Measurements from ENCODE around the gene HK1.

Gene HK1

GRCh38 chr10:69411476-69411875 is 133.2 kb downstream of the HK1 start:
- ChIA-PET POLR2A (no interaction called here), CTCF (interaction anchor here (0.6 to 2.1 kb wide), 5 partner anchors 18 to 175 kb away, joined by 3 to 9 read pairs (median 4); no protein-coding TSS in a partner anchor)
- TF ChIP-seq ZNF600 (tag by site-specific recombination; IDR thresholded peaks at IDR 0.05) (0 out of 2 replicates have a peak, but pooled peaks have one; percentile 10), ZNF280D (tag by site-specific recombination; IDR thresholded peaks at IDR 0.05) (no peak)
- Histone ChIP-seq H3K4me1 (ENCODE audit: control insufficient read depth, insufficient read depth, low read length) (no peaks in the 10 kb centered on the region; the same call in 1 of the 2 replicates), H3K9me3 (ENCODE audit: control insufficient read depth, insufficient read depth, low read depth, low read length) (no peaks in the 10 kb centered on the region), H3K4me3 (ENCODE audit: low read depth, low read length) (no peak overlapping the region), H3K36me3 (ENCODE audit: control insufficient read depth in 2 of 2, insufficient read depth in 1 of 2, low read length in 2 of 2) (no peaks in the 10 kb centered on the region), H3K27ac (ENCODE audit: extremely low read depth, low read depth, low read length) (no peak overlapping the region)

DNA sequence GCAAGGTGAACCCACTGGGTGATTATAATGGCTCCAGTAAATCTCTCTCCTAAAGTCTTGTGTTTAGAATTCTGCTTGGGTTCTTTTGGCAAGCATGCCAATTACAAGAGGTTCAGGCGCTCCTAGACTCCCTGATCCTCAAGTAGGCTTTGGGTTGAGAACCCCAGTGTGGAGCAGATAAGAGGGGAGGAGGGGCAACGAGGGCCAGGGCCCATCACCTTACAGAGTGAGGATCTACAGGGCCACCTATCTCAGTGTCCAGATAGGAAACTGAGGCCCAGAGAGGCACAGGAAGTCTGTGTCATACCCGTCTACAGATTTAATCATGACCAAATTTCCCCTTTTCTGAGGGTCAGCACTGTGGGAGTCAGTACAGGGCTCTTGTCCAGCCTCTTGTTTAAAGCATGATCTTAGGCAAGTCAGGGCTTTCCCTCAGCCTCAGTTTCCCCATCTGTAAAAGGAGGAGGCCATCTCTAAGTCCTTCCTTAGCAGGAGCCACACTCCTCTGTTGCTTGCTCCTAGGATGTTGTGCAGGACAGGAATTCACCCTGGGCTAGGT is 134.0 kb downstream of the HK1 start:
- CTCF ChIA-PET: interaction anchor here (0.6 to 2.1 kb wide), 6 partner anchors 35 to 200 kb away, joined by 3 to 9 read pairs (median 4); no protein-coding TSS in a partner anchor
- no peaks in the 10 kb centered on the region; the same call in 1 of the 2 replicates for H3K4me1 ChIP-seq (ENCODE audit: control insufficient read depth, insufficient read depth, low read length)
- H3K4me3 ChIP-seq (ENCODE audit: low read depth, low read length): no peak overlapping the region
- POLR2A ChIA-PET: no interaction called here
- H3K9me3 ChIP-seq (ENCODE audit: control insufficient read depth, insufficient read depth, low read depth, low read length): no peaks in the 10 kb centered on the region
- no peak for TF ChIP-seq ZNF223 (tag by site-specific recombination; IDR thresholded peaks at IDR 0.05)
- TF ChIP-seq, protein P1, sequence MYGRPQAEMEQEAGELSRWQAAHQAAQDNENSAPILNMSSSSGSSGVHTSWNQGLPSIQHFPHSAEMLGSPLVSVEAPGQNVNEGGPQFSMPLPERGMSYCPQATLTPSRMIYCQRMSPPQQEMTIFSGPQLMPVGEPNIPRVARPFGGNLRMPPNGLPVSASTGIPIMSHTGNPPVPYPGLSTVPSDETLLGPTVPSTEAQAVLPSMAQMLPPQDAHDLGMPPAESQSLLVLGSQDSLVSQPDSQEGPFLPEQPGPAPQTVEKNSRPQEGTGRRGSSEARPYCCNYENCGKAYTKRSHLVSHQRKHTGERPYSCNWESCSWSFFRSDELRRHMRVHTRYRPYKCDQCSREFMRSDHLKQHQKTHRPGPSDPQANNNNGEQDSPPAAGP (tag by site-specific recombination; IDR thresholded peaks at IDR 0.05): no peak
- TF ChIP-seq IKZF3 (tag by site-specific recombination; IDR thresholded peaks at IDR 0.05): no peak
- TF ChIP-seq ZEB2 (tag by site-specific recombination; IDR thresholded peaks at IDR 0.05): no peak
- no peak for TF ChIP-seq HOXD13 (CRISPR knock-in tag; IDR thresholded peaks at IDR 0.05; ENCODE audit: borderline replicate concordance)
- no peak for TF ChIP-seq ZFP37 (tag by site-specific recombination; IDR thresholded peaks at IDR 0.05)
- no peak for TF ChIP-seq ZNF529 (tag by site-specific recombination; IDR thresholded peaks at IDR 0.05; ENCODE audit: insufficient replicate concordance)
- no peak for TF ChIP-seq ZNF768 (tag by site-specific recombination; IDR thresholded peaks at IDR 0.05)
- no peak for TF ChIP-seq ZNF558 (tag by site-specific recombination; IDR thresholded peaks at IDR 0.05)
- TF ChIP-seq, protein P2, sequence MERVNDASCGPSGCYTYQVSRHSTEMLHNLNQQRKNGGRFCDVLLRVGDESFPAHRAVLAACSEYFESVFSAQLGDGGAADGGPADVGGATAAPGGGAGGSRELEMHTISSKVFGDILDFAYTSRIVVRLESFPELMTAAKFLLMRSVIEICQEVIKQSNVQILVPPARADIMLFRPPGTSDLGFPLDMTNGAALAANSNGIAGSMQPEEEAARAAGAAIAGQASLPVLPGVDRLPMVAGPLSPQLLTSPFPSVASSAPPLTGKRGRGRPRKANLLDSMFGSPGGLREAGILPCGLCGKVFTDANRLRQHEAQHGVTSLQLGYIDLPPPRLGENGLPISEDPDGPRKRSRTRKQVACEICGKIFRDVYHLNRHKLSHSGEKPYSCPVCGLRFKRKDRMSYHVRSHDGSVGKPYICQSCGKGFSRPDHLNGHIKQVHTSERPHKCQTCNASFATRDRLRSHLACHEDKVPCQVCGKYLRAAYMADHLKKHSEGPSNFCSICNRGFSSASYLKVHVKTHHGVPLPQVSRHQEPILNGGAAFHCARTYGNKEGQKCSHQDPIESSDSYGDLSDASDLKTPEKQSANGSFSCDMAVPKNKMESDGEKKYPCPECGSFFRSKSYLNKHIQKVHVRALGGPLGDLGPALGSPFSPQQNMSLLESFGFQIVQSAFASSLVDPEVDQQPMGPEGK (tag by site-specific recombination; IDR thresholded peaks at IDR 0.05): no peak
- TF ChIP-seq ZNF18 (tag by site-specific recombination; IDR thresholded peaks at IDR 0.05): no peak
- TF ChIP-seq KLF7 (tag by site-specific recombination; IDR thresholded peaks at IDR 0.05; ENCODE audit: borderline replicate concordance): no peak
- no peak for TF ChIP-seq GFI1B (tag by site-specific recombination; IDR thresholded peaks at IDR 0.05)
- no peak for TF ChIP-seq ZNF211 (tag by site-specific recombination; IDR thresholded peaks at IDR 0.05; ENCODE audit: low read depth)
- no peak for TF ChIP-seq MYNN (tag by site-specific recombination; IDR thresholded peaks at IDR 0.05; ENCODE audit: borderline replicate concordance)
- no peak for TF ChIP-seq ZSCAN16 (tag by site-specific recombination; IDR thresholded peaks at IDR 0.05)
- no peak overlapping the region for H3K27ac ChIP-seq (ENCODE audit: extremely low read depth, low read depth, low read length)
- no peaks in the 10 kb centered on the region for H3K36me3 ChIP-seq (ENCODE audit: control insufficient read depth in 2 of 2, insufficient read depth in 1 of 2, low read length in 2 of 2)

All from HEK293 (cell line).